Measurements from ENCODE around the gene VEZF1. TPM values are rescaled to one million over a fixed set of nuclear protein-coding genes. Genes with fewer than 3 reads are reported as not detected.

Gene VEZF1
- total RNA-seq, 1 donor from 2014 or later, result 77.2 TPM

DNA sequence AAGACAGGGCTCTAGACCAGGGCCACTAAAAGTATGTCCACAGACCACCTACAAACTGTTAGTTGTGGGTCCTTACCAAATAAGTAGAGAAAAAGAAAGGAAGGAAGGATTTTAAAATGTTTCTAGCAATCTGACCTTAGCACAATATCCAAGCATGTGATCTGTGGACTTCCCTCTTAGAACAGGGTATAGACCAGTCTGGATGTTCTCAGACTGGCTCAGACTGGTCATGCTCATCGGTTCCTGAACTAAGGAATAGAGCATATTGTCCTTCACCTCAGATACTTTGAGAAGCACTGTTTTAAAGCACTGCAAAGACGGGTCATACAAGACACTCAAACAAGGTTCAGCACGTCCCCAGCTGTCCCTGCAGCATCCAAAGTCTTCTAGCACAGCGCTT, 58.7 kb downstream of the VEZF1 start:
- H3K27ac ChIP-seq (replicated peaks), result peak overlapping the region; percentile 82
- intact Hi-C loops (cut with micrococcal nuclease), result no loop called here
- no peak for TF ChIP-seq CTCF (IDR thresholded peaks at IDR 0.05; ENCODE audit: borderline replicate concordance)
- H3K4me3 ChIP-seq, result no peak overlapping the region
- peaks cover 99% of the 10 kb centered on the region for H3K4me1 ChIP-seq
- H3K36me3 ChIP-seq, result no peaks in the 10 kb centered on the region
- no peaks in the 10 kb centered on the region for H3K9me3 ChIP-seq (replicated peaks)
- DNase-seq, result no peak
- H3K27me3 ChIP-seq (ENCODE audit: low read depth), result no peaks in the 10 kb centered on the region

DNA sequence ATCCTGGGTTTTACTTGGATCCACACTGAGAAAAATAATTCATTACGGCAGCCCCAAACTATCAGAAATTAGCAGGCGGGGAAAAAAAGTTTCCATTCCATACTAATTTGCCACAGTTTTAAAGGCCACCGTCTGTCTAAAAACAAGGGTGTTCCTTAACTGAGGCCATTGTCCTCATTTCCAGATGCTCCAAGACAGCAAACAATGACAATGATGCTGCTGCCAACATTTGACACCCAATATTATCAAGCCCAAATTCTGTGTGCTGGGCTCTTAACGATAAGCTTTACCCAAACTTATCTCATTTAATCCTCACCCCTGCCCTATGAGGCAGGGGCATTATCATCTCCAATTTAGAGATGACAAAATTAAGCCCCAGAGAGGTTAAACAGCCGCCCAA, 59.1 kb downstream of the VEZF1 start:
- H3K4me1 ChIP-seq, result peaks cover 97% of the 10 kb centered on the region
- TF ChIP-seq CTCF (IDR thresholded peaks at IDR 0.05; ENCODE audit: borderline replicate concordance), result no peak
- no peak overlapping the region for H3K4me3 ChIP-seq
- no peaks in the 10 kb centered on the region for H3K27me3 ChIP-seq (ENCODE audit: low read depth)
- intact Hi-C loops (cut with micrococcal nuclease), result no loop called here
- H3K36me3 ChIP-seq, result no peaks in the 10 kb centered on the region
- no peaks in the 10 kb centered on the region for H3K9me3 ChIP-seq (replicated peaks)
- H3K27ac ChIP-seq (replicated peaks), result peak overlapping the region; percentile 82
- no peak for DNase-seq

GRCh38 chr17:57927048-57927723, 60.9 kb downstream of the VEZF1 start:
- Histone ChIP-seq H3K36me3 (no peaks in the 10 kb centered on the region), H3K4me1 (peaks cover 96% of the 10 kb centered on the region), H3K4me3 (no peak overlapping the region), H3K27ac (replicated peaks) (peak overlapping the region; percentile 82), H3K9me3 (replicated peaks) (no peaks in the 10 kb centered on the region), H3K27me3 (ENCODE audit: low read depth) (no peaks in the 10 kb centered on the region)
- intact Hi-C loops (cut with micrococcal nuclease), result no loop called here
- no peak for TF ChIP-seq CTCF (IDR thresholded peaks at IDR 0.05; ENCODE audit: borderline replicate concordance)
- DNase-seq, result peak; percentile 47

DNA sequence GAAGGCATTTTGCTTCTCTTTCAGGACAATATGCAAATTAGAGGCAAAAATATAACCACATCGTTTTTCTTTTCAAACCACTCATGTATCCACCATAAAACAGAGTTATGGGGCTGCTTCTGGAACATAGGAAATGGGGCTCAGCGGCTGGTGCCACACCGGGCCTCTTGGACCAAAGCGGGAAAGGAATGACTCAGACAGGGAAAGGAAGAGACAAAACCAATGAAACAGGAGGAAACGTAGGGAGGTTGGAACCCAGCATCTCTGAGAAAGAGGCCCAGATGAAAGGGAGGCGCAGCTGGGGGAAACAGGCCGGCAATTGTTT, 61.4 kb downstream of the VEZF1 start:
- H3K27ac ChIP-seq (replicated peaks), result peak overlapping the region; percentile 82
- H3K4me1 ChIP-seq, result peaks cover 96% of the 10 kb centered on the region
- no peak for DNase-seq
- no peaks in the 10 kb centered on the region for H3K27me3 ChIP-seq (ENCODE audit: low read depth)
- no peak overlapping the region for H3K4me3 ChIP-seq
- TF ChIP-seq CTCF (IDR thresholded peaks at IDR 0.05; ENCODE audit: borderline replicate concordance), result no peak
- no peaks in the 10 kb centered on the region for H3K9me3 ChIP-seq (replicated peaks)
- intact Hi-C loops (cut with micrococcal nuclease), result no loop called here
- no peaks in the 10 kb centered on the region for H3K36me3 ChIP-seq

GRCh38 chr17:57925361-57925990, 62.6 kb downstream of the VEZF1 start:
- no peak for TF ChIP-seq CTCF (IDR thresholded peaks at IDR 0.05; ENCODE audit: borderline replicate concordance)
- Histone ChIP-seq H3K4me1 (peaks cover 96% of the 10 kb centered on the region), H3K9me3 (replicated peaks) (no peaks in the 10 kb centered on the region), H3K27ac (replicated peaks) (peak overlapping the region; percentile 82), H3K27me3 (ENCODE audit: low read depth) (no peaks in the 10 kb centered on the region), H3K36me3 (no peaks in the 10 kb centered on the region), H3K4me3 (no peak overlapping the region)
- intact Hi-C loops (cut with micrococcal nuclease), result no loop called here
- no peak for DNase-seq
